H1 (cell line): ENCODE data around the gene ITPKA. TPM values are rescaled to one million over a fixed set of nuclear protein-coding genes. Genes with fewer than 3 reads are reported as not detected.

Experiments used
- NANOG ChIP-seq: IDR thresholded peaks from 2 replicates; pipeline ENCODE4 v1.6.1; 2011; ENCODE audit warnings: low read length, low read depth, mild to moderate bottlenecking, inconsistent platforms; ENCODE audit not compliant: insufficient read depth, poor library complexity, severe bottlenecking
- RXRA ChIP-seq: IDR thresholded peaks from 2 replicates; pipeline ENCODE4 v1.6.1; 2011; ENCODE audit warnings: low read depth, mild to moderate bottlenecking, low read length, moderate library complexity; ENCODE audit not compliant: insufficient read depth
- SUZ12 ChIP-seq: fragments of 200-600 bp; sonication (generic); IDR thresholded peaks from 2 replicates; pipeline ENCODE4 v1.6.1; 2012; ENCODE audit warnings: mild to moderate bottlenecking, inconsistent platforms, low read length, moderate library complexity, mixed read lengths
- polyA plus RNA-seq, 7 experiments: library from polyadenylated mRNA; depleted of rRNA in 3 of 7; stranded (reverse) in 5 of 7; unstranded in 2 of 7; fragments of >200 nt in 5 of 7; fragments of 200-250 nt in 2 of 7; gene quantifications; 1 replicate in 5 of 7; 2 replicates in 1 of 7; 4 replicates in 1 of 7; pipeline versions ENCODE4 v1.2.1 to v1.2.3, GENCODE V29; 2011 to 2013; ENCODE audit warnings: missing spikeins in 2 of 7, mixed read lengths in 2 of 7
- total RNA-seq: library from RNA; stranded (reverse); fragmentation: NEBNext Ultra II Directional; extraction: Animal tissue kit (Norgen Biotek cat#: 25700); gene quantifications from 2 replicates; pipeline ENCODE4 v1.2.1, GENCODE V29; 2021
- TF ChIP-seq, protein P1 (sequence below), 3 experiments: IDR thresholded peaks; 1 replicate in 2 of 3; 2 replicates in 1 of 3; pipeline versions ENCODE4 v1.5.1 to v1.6.1; 2011; ENCODE audit warnings: low read length in 3 of 3, mild to moderate bottlenecking in 3 of 3, inconsistent platforms in 2 of 3, low read depth in 1 of 3, moderate library complexity in 1 of 3; ENCODE audit not compliant: insufficient read depth in 1 of 3; ENCODE audit errors: control extremely low read depth in 1 of 3

ITPKA gene
- total and polyA plus RNA-seq, 2 of the 8 experiments (the other 6 are each of a cell fraction or from before 2014, with no cell fraction given), result 0.39 to 0.99 TPM

DNA sequence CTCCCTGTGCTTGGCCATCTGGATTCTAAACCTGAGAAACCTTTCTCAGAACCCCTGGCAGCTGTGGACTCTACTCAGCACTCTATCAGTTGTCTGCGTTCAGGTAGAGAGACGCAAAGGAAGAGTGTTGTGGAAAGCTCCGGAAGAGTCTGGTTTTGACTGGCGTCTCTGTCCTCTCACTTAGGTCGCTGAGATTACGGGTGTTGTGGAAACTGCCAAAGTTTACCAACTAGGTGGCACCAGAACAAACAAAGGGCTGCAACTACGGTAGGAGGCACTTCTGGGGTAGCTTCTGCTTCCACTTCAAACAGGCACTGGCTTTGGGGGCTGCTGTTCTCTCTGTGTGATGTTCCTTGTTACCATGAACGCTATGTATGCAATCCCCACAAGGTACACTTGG is 19.2 kb upstream of the ITPKA start (continued):
- TF ChIP-seq, protein P1, sequence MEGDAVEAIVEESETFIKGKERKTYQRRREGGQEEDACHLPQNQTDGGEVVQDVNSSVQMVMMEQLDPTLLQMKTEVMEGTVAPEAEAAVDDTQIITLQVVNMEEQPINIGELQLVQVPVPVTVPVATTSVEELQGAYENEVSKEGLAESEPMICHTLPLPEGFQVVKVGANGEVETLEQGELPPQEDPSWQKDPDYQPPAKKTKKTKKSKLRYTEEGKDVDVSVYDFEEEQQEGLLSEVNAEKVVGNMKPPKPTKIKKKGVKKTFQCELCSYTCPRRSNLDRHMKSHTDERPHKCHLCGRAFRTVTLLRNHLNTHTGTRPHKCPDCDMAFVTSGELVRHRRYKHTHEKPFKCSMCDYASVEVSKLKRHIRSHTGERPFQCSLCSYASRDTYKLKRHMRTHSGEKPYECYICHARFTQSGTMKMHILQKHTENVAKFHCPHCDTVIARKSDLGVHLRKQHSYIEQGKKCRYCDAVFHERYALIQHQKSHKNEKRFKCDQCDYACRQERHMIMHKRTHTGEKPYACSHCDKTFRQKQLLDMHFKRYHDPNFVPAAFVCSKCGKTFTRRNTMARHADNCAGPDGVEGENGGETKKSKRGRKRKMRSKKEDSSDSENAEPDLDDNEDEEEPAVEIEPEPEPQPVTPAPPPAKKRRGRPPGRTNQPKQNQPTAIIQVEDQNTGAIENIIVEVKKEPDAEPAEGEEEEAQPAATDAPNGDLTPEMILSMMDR (IDR thresholded peaks at IDR 0.05; ENCODE audit: control extremely low read depth in 1 of 3, insufficient read depth in 1 of 3, low read depth in 1 of 3, low read length in 3 of 3), result no peak
- TF ChIP-seq SUZ12 (no peak), RXRA (no peak), NANOG (no peak)
